ENCODE measurements around the gene TRABD2B.

- no peak for TF ChIP-seq CTCF (conservative IDR thresholded peaks at IDR 0.05 in 1 of 2, IDR thresholded peaks at IDR 0.05 in 1 of 2; ENCODE audit: low read depth in 1 of 2, low read length in 2 of 2)
- no peak for TF ChIP-seq EZH2 (IDR thresholded peaks at IDR 0.05; ENCODE audit: low read length, missing control alignments)
Observed at GRCh38 chr1:47868348-47868676, 128.9 kb downstream of the TRABD2B start.
